ENCODE results near the gene HNF1B.
A peak's percentile ranks its signal among the peaks of the same experiment; 100 is the strongest.
"Not testable (repeated sequence)": the region's sequence is repeated elsewhere in the genome, so short reads cannot be mapped to it uniquely, and the experiment has no call there.

The HNF1B gene, protein sequence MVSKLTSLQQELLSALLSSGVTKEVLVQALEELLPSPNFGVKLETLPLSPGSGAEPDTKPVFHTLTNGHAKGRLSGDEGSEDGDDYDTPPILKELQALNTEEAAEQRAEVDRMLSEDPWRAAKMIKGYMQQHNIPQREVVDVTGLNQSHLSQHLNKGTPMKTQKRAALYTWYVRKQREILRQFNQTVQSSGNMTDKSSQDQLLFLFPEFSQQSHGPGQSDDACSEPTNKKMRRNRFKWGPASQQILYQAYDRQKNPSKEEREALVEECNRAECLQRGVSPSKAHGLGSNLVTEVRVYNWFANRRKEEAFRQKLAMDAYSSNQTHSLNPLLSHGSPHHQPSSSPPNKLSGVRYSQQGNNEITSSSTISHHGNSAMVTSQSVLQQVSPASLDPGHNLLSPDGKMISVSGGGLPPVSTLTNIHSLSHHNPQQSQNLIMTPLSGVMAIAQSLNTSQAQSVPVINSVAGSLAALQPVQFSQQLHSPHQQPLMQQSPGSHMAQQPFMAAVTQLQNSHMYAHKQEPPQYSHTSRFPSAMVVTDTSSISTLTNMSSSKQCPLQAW

GRCh38 chr17:37744961-37745800, at the start of gene HNF1B:
HNF1B (minus strand) TSS chr17:37745059; CDS start chr17:37744884, 175 bp downstream.
- DNase-seq, result peak; percentile 50

DNA sequence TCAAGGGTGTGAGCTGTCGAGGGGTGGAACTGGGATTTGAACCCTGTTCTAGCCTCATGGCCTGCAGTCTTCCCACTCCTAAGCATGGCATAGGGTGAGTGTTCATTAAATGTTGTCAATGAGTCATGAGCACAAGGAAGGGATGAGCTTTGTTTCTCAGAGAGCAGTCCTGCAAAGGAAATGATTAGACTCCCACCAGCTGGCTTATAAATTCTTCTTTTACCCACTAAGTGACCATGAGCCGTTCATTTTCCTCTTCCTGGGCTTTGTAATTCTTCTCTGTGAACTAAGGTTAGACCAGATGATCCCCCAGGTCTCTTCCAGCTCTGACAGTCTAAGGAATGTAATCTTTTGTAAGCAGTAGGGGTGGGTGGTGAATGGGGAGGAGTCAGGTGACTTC, 47.9 kb upstream of the HNF1B start:
- no peak for DNase-seq

DNA sequence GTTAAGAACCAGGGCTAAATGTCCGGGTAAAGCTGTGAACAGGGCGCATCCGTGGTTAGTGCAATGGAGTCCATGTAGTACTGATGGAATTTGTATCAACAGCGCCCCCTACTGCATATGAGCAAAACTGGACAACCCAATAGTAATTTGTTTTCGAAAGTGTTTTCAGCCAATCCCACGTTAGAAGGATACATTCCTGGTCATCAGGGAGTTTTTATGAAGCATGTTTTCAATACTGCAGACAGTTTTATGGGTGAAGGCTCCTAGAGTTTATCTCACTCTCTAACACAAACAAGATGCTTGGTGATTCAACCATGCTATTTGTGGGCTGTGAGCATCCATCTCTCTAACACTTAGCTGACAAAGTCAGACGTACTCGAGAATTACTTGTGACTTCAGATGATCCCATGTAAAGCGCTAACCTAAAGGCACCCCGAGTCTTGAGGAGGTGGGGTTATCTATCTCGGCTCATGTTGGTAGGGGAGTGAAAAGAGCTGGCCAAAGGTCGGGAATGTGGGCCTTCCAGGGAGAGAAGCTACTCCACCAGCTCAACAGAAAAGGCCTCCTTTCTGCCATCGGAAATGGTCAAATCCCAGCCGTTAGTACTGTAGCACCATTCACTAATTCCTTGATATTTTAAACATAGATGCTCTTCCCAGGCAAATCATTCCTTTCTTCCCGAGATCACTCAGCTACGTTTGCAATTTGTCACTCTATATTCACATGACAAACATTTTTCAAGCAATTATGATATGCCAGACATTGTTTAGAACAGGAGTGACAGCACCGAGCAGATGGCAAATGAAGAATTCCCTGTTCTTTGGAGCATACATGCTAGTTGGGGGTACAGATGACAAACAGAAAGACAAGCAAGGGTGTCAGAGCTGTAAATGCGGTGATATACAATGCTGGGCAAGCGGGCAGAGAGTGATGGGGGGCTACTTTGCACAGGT, 46.9 kb upstream of the HNF1B start:
- DNase-seq, result peak; percentile 16

DNA sequence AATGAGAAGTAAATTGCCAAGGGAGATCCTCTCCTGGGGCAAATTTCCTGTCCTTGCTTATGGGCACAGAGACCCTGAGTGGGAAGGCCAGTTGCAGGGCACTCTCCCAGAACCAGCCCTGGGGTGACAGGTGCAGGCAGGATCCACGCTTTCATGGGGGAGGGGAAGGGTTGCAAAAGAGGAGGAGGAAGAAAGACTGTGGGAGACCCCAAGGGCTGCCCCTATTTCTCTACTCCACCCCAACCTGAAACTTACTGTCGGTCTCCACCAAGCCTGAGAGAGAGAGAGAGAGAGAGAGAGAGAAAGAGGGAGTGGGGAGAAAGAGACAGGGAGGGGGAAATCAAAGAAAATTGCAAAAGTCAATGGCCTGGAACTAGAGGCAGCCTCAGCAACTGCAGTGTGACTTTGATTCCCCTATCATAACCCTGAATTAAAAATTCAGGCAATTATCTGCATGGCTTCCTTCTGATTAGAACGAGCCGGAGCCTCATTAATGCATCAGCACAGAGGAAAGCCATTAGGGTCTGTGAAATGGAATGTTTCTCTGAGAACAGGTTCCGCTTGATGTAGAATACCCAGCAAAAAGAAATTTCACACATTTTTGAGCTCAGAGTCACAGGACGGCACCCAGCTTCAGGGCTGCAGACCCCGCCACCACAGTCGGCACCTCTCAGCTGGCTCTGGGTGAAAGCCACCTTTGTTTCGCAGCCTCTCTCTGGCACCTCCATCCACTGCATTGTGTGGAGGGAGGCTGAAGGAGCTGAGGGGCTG, 45.1 kb upstream of the HNF1B start:
- no peak for DNase-seq

DNA sequence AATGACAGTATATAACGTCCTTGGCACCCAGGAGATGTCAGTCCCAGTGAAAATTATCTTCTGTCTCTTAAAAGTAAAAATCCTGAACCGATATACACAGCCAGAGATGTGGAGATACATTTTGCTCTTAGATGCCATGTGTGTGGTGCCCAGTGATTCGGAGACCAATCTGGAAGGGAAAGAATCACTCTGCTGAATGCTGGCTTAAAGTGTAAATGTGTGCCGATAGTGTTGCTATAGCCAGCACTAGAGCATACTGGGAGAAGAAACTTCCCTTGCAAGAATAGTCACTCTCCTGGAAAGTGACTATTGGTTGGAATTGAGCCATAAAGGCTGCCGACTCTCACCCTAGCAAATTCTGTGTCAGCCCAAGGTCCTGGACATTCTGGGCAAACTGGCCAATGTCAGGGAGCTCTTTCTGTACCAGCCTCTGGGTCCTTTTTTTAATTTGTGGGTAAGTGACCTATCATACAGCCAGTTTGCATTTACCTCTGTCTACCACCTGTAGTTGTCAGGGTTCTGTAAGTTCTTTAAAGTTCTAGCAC, 44.2 kb upstream of the HNF1B start:
- no peak for DNase-seq

GRCh38 chr17:37788526-37788925, 43.7 kb upstream of the HNF1B start:
- DNase-seq, result no peak

DNA sequence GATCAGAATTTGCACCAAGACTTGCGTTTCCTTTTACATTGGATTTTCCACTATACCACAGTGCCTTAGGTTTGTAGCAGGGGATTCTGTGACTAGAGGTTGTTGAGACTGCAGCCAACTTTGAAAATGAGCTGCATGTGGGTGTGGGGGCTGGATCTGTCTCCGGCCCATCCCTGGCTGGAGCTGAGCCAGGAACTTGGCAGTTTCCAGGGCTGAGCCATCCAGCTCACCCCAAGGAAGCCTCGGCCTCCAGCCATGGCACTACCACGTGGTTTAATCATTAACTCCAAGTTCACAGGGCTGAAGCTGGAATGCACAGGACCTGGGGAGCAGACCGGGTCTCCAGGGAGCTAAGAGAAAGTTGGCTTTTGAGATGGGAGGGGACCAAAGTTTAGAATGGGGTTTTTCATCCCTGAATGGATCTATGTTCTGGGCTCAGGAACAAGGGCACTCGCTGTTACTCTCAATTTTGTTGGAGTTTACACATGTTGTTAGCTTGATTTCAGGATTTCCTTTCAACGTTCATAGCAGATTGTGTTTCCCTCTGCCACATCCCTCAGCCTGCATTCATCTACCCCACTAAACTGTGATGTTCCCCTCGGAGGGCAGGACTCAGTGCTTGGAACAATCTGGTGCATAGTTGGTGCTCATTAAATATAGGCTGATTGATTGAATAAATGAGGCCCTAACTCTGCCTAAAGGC, 42.3 kb upstream of the HNF1B start:
- DNase-seq, result no peak

DNA sequence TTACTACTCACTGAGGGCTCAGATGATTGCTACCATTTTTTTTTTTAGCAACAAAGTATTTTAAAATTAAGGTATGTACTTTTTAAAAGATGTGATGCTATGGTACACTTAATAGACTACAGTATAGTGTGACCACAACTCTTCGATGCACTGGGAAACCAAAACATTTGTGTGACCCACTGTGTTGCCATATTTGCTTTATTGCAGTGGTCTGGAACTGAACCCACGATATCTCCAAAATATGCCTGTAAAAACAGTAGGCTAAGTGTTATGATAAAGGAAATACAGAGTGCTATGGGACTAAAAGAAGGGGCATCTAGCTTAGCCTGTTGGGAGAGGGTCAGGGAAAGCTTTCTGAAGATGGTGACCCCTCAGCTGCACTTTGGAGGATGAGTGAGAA, 41.6 kb upstream of the HNF1B start:
- DNase-seq, result no peak

DNA sequence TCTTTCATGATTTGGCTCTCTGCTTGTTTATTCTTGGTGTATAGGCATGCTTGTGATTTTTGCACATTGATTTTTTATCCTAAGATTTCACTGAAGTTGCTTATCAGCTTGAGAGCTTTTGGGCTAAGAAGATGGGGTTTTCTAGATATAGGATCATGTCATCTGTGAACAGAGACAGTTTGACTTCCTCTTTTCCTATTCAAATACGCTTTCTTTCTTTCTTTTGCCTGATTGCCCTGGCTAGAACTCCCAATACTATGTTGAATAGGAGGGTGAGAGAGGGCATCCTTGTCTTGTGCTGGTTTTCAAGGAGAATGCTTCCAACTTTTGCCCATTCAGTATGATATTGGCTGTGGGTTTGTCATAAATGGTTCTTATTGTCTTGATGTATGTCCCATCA, 37.6 kb upstream of the HNF1B start:
- DNase-seq, result not testable (repeated sequence)

DNA sequence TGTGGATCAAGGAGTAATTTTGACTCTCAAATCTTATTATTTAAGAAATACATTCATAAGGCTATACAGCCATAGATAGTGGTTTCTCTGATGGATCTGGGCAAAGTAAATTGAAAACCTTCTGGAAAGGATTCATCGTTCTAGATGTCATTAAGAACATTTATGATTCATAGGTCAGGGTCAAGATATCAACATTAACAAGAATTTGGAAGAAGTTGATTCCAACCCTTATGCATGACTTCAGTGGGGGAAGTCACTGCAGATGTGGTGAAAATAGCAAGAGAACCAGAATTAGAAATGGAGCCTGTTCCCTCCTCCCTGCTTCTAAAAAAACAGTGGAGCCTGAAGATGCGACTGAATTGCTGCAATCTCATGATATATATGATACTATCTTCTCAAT, 36.6 kb upstream of the HNF1B start:
- no peak for DNase-seq

DNA sequence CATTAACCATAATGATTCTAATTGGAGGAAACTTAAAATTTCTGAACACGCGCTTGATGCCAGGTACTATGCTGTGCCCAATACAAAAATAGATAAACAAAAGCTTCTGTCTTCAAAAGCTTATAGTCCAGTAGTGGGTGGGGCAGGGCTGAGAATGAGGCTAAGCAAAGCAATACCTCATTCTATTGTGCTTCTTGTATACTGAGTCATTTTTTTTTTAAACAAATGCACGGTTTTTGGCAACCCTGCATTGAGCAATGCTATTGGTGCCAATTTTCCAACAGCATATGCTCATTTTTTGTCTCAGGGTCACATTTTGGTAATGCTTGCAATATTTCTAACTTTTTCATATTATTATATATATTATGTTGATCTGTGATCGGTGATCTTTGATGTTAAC, 34.7 kb upstream of the HNF1B start:
- DNase-seq, result no peak

DNA sequence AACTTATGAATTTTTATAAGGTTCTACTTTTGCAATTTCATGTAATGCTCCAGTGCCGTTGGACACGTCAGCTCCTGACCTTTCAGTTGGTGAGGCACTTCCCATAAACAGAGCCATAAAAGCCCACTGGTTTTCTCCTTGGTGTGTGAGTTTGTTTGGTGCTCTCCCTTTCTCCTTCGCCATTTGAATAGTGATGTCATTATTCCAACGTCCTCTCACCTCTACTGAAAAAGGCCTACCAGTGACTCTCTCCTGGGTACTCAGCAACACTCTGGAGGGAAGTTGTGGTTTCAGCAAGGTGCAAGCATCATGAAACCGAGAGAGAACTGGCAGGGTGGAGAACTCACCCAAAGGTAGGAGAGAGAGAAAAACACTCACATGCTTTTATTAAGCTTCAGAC, 29.6 kb upstream of the HNF1B start:
- DNase-seq, result peak; percentile 26

DNA sequence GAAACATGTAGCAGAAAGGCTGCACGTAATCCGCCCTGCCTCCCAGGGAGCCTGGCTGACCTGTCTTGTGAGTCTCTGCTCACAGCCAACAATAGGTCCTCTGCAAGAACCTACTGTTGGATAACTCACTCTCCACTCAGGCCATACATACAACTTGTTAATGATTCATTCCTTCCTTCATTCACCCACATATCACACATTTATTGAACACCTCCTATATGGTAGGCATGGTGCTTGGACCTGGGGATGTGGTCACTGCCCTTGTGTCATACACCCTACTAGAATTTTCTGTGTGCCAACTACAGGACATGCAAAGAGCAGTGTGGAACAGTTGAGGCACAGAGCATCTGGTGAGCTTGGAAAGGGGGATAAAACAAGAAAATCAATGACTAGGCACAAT, 28.1 kb upstream of the HNF1B start:
- no peak for DNase-seq

GRCh38 chr17:37770631-37771518, 26.0 kb upstream of the HNF1B start:
- DNase-seq, result peak; percentile 7

GRCh38 chr17:37769050-37769449, 24.2 kb upstream of the HNF1B start:
- DNase-seq, result no peak

GRCh38 chr17:37768438-37768837, 23.6 kb upstream of the HNF1B start:
- no peak for DNase-seq

DNA sequence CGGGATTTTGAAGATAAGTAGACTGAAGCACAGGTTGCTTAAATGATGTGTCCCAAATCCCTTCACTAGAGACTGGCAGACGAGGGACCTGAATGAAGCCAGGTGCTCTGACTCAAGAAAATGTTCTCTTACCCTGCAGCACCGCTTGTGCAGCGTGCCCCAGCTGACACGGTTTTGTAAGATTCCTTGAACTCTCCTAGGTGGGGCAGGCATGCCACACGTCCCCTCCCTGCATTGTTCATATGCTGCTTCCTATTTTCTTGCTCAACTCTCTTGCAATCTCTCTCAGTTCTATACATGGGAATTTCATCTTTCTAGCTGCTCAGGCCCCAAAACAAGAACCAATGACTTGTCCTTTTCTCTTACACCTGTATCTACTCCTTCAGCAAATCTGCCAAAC, 22.1 kb upstream of the HNF1B start:
- no peak for DNase-seq

- DNase-seq, result no peak
These were observed 19.5 kb upstream of the HNF1B start for GRCh38 chr17:37764383-37764782.

GRCh38 chr17:37762666-37763065, 17.8 kb upstream of the HNF1B start:
- no peak for DNase-seq

- no peak for DNase-seq
These were observed 17.1 kb upstream of the HNF1B start for GRCh38 chr17:37761961-37762360.

Data from CD4-positive, alpha-beta T cell treated with Interferon gamma for 1 hour (primary cell).